Glomerular visceral epithelial cell (primary cell): Measurements from ENCODE around the gene KMT2B.
"Not testable (repeated sequence)": the region's sequence is repeated elsewhere in the genome, so short reads cannot be mapped to it uniquely, and the experiment has no call there.

Experiments used
- DNase-seq: peaks from one replicate; pipeline ENCODE4 v3.0.0-alpha.2; 2016; ENCODE audit errors: extremely low spot score

The KMT2B gene, protein sequence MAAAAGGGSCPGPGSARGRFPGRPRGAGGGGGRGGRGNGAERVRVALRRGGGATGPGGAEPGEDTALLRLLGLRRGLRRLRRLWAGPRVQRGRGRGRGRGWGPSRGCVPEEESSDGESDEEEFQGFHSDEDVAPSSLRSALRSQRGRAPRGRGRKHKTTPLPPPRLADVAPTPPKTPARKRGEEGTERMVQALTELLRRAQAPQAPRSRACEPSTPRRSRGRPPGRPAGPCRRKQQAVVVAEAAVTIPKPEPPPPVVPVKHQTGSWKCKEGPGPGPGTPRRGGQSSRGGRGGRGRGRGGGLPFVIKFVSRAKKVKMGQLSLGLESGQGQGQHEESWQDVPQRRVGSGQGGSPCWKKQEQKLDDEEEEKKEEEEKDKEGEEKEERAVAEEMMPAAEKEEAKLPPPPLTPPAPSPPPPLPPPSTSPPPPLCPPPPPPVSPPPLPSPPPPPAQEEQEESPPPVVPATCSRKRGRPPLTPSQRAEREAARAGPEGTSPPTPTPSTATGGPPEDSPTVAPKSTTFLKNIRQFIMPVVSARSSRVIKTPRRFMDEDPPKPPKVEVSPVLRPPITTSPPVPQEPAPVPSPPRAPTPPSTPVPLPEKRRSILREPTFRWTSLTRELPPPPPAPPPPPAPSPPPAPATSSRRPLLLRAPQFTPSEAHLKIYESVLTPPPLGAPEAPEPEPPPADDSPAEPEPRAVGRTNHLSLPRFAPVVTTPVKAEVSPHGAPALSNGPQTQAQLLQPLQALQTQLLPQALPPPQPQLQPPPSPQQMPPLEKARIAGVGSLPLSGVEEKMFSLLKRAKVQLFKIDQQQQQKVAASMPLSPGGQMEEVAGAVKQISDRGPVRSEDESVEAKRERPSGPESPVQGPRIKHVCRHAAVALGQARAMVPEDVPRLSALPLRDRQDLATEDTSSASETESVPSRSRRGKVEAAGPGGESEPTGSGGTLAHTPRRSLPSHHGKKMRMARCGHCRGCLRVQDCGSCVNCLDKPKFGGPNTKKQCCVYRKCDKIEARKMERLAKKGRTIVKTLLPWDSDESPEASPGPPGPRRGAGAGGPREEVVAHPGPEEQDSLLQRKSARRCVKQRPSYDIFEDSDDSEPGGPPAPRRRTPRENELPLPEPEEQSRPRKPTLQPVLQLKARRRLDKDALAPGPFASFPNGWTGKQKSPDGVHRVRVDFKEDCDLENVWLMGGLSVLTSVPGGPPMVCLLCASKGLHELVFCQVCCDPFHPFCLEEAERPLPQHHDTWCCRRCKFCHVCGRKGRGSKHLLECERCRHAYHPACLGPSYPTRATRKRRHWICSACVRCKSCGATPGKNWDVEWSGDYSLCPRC (N-terminal part only)

DNA sequence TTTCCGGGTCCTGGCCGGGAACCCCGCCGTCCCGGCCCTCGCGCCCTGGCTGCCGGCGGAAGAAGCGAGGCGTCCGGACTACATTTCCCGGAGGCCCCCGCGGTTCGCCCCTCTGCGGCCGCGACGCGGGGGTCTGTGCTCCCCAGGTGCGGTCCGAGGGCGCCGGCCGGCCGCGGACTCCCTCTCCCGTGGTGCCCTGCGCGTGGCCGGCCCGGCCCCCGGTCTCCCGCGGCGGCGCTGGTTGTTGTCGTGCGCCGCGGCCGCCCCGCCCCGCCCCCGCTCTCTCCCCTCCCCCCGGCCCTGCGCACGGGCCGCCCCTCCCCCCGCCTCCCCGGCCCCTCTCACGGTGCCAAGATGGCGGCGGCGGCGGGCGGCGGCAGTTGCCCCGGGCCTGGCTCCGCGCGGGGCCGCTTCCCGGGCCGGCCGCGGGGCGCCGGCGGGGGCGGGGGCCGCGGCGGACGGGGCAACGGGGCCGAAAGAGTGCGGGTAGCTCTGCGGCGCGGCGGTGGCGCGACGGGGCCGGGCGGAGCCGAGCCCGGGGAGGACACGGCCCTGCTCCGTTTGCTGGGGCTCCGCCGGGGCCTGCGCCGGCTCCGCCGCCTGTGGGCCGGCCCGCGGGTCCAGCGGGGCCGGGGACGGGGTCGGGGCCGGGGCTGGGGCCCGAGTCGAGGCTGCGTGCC, at the start of gene KMT2B:
Gene KMT2B (plus strand): TSS at position 339 of the 680 bp plus-strand sequence. CDS start 16 bp downstream, at position 355.
- peak; percentile 97 for DNase-seq

DNA sequence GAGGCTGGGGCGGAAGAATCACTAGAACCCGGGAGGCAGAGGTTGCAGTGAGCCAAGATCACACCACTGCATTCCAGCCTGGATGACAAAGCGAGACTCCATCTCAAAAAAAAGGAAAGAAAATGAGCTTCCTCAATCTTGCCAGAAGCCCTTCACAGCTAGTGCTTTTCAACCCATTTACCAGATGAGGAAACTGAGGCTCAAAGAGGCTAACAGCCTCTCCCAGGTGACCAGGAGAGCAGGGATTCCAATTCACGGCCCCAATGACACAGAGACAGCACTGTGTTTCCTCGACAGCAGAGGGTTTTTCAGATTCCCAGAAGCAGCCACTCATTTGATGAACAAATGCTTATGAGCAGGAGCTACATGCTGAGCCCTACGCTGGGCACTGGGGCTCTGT, 48.2 kb upstream of the KMT2B start:
- DNase-seq = no peak

DNA sequence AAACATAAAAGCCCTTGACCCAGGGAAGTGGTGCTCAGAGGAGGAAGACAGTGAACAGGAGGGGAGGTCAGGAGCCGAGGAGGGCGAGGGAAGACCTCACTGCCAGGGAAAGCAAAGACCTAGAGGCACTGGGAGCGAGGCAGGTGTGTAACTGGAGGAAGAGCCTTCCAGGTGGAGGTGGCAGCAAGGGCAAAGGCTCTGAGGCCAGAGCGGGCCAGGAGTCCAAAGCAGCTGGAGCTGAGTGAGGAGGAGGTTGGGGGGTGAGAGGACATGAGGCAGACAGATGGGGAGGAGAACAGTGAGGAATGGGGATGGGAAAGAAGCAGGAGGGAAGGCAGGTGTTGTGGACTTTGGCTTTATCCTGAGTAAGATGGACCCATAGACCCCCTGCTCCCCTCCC, 47.8 kb upstream of the KMT2B start:
- no peak for DNase-seq

DNA sequence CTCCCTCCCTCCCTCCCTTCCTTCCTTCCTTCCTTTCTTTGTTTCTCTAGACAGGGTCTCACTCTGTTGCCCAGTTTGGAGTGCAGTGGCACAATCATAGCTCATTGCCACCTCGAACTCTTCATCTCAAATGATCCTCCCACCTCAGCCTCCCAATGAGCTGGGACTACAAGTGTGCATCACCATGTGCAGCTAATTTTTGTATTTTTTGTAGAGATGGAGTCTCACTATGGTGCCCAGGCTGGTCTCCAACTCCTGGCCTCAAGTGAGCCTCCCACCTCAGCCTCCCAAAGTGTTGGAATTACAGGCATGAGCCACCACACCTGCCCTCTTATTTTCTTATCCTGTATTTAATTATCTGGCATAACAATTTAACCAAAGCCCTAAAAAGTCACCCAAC, 47.1 kb upstream of the KMT2B start:
- DNase-seq = no peak

DNA sequence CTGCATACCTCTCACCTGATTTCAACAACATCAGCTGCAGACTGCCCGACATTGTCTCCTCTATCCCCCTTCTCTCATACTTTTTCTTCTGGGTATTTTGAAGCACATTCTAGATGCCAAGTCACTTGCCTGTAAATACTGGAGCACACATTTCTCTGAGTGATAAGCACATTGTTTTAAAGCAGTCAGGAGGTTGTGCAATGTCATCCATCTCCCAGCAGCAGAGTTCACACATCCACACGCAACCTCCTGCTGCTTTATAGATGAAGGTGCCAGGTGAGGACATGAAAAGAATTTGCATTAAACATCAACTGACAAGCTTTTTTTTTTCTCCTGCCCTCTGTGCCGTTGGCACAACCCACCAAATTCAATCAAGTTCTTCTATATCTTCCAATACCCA, 46.0 kb upstream of the KMT2B start:
- no peak for DNase-seq

DNA sequence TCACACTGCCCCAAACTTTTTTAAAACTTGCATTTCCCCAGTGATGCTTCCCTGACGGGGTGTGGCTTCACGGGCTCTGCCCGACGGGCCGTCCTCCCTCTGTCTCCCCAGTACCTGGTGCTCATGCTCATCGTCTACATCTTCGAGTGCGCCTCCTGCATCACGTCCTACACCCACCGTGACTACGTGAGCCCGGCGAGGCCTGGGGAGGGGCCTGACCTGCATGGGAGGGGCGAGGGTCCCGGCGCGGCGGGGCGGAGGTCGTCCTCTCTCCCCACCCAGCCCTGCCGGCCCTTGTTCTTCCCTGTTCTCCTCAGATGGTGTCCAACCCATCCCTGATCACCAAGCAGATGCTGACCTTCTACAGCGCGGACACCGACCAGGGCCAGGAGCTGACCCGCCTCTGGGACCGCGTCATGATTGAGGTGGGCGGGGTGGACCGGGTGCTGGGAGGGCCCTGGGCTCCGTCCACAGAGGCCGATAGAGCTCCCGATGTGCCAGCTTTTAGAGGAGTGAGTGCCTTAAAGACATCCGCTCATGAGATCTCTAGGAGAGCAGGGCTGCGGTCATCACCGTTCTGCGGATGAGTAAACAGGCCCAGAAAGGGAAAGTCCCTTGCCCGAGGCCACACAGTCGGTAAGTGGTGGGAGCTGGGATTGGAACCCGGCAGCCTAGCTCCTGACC, 44.5 kb upstream of the KMT2B start:
- peak; percentile 84 for DNase-seq

DNA sequence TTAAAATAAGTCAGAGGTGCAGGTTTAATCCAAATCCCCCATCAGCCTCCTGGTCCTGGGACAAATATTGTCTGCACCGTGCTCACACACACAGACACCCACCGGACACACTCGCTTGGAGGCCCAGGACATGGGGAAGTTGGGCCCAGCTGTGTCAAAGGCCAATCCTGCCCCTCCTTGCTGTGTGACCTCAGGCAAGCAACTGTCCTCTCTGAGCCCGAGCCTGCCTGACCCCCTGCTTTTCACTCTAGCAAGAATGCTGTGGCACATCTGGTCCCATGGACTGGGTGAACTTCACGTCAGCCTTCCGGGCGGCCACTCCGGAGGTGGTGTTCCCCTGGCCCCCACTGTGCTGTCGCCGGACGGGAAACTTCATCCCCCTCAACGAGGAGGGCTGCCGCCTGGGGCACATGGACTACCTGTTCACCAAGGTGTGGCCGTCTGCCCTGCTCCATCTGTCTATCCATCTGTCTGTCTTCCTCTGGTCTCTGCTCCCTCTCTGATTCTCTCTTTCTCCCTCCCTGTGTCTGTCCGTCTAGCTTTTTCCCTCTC, 42.1 kb upstream of the KMT2B start:
- DNase-seq = no peak

DNA sequence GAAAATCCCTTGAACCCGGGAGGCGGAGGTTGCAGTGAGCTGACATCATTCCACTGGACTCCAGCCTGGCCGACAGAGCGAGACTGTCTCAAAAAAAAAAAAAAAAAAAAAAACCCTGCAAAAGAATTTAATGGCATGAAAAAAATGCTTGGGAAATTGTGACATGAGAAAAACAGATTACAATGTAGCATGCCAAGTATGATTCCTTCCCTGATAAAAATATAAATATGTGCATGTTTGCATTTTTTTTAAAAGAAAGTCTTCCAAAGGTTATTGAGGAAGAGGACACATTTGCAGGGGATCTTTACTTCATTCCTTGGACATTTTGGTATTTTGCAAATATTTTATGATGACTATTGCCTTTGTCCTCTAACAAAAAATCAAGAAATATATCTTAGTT, 28.0 kb upstream of the KMT2B start:
- DNase-seq = peak; percentile 23

DNA sequence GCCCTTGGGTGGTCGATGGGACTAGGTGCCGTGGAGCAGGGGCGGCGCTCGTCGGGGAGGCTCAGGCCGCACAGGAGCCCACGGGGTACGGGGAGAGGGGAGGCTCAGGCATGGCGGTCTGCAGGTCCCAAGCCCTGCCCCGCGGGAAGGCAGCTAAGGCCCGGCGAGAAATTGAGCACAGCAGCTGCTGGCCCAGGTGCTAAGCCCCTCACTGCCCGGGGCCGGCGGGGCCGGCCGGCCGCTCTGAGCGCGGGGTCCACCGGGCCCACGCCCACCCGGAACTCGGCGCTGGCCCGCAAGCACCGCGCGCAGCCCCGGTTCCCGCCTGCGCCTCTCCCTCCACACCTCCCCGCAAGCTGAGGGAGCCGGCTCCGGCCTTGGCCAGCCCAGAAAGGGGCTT, 26.7 kb upstream of the KMT2B start:
- not testable (repeated sequence) for DNase-seq

DNA sequence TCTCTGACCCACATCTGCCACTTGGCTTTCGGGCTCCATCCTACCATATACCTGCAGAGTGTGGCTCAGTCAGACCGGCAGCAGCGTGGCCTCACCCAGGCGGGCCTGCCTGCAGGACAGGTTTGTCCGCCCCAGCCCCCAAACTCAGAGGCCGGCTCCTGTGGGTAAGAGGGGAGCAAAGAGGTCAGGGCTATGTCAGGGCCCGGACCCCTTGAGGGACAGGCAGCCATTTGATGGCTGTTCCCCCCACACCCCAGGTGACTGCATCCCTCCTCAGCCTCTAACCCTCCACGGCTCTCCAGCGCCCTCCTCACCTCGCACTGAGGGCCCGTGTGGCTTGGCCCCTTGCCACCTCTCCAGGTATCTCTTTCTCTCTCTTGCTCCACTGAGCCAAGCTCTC, 25.8 kb upstream of the KMT2B start:
- no peak for DNase-seq

DNA sequence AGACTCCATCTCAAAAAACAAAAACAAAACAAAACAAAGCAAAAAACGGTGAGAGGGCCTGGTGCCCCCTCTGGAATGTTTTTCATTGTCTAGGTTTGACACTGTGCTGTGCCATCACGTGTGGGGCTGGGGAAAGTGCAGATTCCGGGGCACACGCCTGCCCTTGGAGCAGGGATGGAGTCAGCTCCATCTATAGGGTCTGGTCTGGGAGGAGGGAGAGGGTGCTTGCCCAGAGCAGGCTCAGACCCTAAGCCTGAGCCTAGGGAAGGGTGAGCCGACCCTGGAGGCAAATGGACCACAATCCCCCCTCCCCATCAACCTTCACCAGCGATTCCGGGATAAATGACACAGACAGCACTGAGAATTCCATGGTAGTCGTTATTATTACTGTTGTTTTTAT, 24.4 kb upstream of the KMT2B start:
- no peak for DNase-seq

DNA sequence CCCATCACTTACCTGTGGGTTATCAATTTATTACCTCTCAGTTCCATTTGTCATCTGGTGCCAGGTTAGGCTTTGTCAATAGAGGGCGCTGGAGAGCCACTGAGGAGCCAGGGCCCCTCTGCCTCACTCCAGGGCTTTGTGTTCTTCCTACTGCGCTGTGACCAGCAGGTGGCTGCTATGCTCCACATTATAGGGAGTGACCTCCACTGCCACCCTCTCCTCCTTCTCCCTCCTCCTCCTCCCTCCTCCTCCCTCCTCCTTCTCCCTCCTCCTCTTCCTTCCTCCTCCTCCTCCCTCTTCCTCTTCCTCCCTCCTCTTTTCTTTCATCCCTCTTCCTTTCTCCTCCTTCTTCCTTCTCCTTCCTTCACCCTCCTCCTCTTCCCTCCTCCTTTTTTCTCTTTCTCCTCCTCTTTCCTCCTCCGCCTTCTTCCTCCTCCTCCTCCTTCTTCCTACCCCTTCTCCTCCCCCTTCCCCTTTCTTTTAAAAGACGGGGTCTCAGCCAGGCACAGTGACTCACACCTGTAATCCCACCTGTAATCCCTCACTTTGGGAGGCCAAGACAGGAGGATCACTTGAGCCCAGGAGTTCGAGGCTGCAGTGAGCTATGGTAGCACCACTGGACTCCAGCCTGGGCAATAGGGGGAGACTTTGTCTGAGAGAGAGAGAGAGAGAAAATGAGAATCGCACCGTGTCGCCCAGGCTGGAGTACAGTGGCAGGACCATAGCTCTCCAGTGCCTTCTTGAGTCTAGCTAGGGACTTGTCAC, 23.8 kb upstream of the KMT2B start:
- DNase-seq = peak; percentile 91

DNA sequence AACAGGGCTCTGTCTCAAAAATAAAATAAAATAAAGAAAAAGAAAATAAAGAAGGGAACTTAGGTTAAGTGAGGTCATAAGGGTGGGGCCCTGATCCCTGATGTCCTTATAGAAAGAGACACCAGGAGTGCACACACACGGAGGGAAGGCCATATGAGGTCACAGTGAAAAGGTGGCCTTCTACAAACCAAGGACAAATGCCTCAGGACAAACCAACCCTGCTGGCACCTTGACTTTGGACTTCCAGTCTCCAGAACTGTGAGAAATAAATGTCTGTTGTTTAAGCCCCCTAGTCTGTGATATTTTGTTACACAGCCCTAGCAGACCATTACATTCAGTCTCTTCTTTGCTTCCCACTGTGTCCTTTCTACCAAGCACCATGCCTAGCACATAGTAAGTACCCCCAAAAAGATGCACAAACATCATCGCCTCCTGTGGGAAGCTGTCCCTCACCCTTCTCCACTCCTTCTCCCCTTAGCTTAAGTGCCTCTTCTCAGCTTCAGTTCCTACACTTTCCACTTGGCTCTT, 21.8 kb upstream of the KMT2B start:
- DNase-seq = no peak

DNA sequence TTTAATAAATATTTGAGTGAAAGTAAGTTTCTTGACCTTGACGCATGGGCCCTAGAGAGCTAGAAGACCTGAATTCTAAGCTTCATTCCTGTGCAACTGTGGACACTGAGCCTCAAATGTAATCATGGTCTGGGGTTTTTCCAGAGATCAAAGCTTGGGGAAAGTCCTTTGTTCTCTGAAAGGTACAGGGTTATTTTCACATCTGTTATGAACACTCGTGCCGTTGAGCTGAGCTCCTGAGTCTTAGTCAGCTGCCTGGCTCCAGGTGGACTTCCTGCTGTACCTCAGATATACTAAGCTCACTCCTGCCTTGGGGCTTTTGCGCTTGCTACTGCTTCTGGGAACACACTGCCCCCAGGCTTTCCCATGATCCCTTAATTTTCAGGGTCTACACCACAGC, 21.0 kb upstream of the KMT2B start:
- DNase-seq = no peak

DNA sequence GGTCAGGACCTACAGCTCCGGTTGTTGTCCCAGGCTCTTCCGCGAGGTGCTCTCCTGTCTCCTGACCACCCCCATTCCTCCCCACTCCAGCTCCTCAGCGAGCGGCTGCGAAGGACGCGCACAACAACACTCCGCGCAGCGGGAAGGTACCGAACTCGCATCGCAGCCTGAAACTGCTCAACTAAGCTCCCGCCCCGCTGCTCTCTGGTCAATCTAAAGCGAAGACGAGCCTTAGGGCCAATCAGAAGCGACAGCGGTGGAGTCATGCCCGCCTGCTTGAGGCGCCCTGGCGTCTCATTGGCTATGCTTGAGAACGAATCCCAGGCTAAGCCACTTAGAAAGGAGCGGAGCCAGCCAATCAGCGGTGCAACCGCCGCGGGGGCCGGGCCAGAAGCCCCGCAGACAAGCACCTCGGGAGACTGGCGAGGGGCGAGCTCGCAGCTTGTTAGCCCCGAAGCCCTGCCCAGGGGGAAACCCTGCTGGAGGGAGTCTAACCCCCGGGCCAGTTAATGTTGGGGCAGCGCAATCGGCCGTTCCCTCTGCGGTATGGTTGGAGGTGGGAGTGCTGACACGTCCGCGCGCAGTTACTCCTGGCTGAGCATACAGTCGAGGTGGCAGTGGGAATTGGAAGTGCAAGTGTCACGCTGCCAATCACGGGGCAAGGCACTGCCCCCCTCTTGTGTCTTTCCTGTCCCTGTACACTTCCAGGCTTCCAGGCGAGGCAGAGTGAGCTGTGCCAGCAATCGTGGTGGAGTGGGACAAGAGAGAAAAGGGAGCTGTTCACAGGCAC, 15.4 kb upstream of the KMT2B start:
- peak; percentile 98 for DNase-seq

DNA sequence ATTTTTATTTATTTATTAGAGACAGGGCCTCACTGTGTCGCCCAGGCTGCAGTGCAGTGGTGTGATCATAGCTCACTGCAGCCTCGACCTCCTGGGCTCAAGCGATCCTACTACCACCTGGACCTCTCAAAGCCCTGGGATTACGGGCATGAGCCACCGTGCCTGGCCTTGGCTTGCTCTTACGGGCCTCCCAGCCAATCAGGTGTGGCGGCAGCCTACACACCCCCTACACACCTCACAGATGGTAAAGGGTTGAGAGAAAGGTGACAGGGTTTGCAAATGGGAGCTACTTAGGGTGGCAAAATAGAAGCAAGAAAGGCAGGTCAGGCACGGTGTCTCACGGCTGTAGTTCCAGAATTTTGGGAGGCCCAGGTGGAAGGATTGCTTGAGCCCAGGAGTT, 14.5 kb upstream of the KMT2B start:
- no peak for DNase-seq

DNA sequence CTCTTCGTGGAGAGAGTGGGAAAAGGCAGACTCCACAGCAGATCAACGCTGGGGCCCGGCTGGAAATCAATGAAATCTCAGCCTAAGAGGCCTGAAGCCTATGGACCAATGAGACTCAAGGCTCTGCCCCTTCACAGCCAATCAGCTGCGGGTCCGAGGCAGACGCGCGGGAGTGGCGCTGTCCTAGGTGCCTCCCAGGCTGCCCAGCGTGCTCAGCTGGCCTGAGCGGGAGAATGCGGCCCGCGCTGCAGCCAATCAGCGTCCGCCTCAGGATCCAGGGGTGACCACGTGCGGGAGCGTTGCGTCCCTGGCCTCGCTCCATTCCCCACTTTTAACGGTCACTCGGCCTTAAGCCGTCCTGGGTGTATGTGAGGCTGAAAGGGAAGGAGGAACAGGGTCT, 13.6 kb upstream of the KMT2B start, which contains the start of gene ZBTB32:
Gene ZBTB32 (plus strand): TSS at position 341 of the 400 bp plus-strand sequence. CDS start 10,069 bp downstream, outside the sequence.
- DNase-seq = peak; percentile 21

DNA sequence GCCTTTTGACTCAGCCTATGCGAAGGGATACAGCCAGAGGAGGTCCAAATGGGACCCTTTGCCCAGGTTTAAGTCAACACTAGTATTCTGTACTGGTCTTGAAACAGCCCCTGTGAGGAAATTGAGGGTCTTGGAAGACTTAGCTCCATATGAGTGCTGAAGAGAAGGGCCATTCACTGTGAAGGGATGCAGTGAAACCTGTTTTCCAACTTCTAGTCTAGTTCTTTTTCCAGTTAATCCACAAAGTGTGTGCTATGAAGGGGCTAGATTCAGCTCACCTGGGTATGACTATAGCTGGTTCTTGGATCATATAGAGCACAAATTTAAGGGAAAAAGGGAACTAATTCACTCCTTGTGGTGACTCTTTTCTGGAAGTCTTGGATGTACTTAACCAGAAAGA, 9.4 kb upstream of the KMT2B start:
- no peak for DNase-seq
